AG04449 (cell line): ENCODE results near the gene NIT1.

ENCODE experiments used
- CTCF ChIA-PET: fragments of 350-600 bp; formaldehyde crosslinking; extraction: SDS; loops from one replicate; lab custom pipeline; 2021; ENCODE audit warnings: antibody characterized with exemption; lab: Yijun Ruan, JAX
- POLR2A ChIA-PET: fragments of 400-600, 350-600 bp; formaldehyde crosslinking; extraction: SDS; loops from one replicate; lab custom pipeline; 2020; ENCODE audit warnings: antibody characterized with exemption, inconsistent platforms; lab: Yijun Ruan, JAX
- DNase-seq: peaks from one replicate; pipeline ENCODE4 v3.0.0-alpha.2; 2010; ENCODE audit warnings: low read depth, low spot score
- H3K4me3 ChIP-seq: 2 replicates; pipeline ENCODE4 v1.5.1; 2011; ENCODE audit warnings: low read depth, mild to moderate bottlenecking, control low read depth, low read length
- CTCF ChIP-seq: IDR thresholded peaks from one replicate; pipeline ENCODE4 v1.5.1; 2011; ENCODE audit warnings: mild to moderate bottlenecking, moderate library complexity, low read length, control low read depth, inconsistent platforms; ENCODE audit not compliant: insufficient read depth; ENCODE audit errors: missing control alignments

Gene NIT1

GRCh38 chr1:161137881-161138280 is 20.0 kb downstream of the NIT1 start:
- no peak overlapping the region for H3K4me3 ChIP-seq
- ChIA-PET POLR2A (interaction anchor here (1.0 to 1.2 kb wide), 2 partner anchors 15 to 93 kb away, joined by 3 read pairs; partner anchors contain the start of gene UFC1), CTCF (interaction anchor here (0.6 to 12.2 kb wide), 13 partner anchors 10 to 304 kb away, joined by 3 to 147 read pairs (median 6); partner anchors contain the start of genes KLHDC9, UFC1 and USF1)
- TF ChIP-seq CTCF = no peak
- DNase-seq = no peak

DNA sequence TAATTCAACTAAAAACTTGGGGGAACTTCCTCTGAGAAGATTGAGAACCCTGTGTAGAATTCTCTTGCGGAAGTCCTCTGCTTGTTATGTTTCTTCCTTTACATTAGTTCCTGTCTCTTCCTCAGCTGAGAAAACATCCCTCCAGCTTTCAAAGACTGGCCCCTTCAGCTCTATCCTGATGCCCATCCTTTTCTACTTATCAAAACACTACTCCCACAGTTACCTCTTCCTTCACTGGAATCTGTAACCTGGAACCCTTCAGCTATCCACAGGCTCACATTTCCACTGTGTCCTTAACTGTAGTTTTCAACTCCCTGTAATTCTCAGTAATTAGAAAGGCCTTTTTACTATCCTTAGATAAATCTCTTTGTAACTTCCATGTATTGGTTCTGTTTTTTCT is 20.5 kb downstream of the NIT1 start:
- CTCF ChIA-PET = interaction anchor here (0.6 to 12.2 kb wide), 12 partner anchors 10 to 303 kb away, joined by 3 to 147 read pairs (median 6); partner anchors contain the start of genes KLHDC9, UFC1 and USF1

DNA sequence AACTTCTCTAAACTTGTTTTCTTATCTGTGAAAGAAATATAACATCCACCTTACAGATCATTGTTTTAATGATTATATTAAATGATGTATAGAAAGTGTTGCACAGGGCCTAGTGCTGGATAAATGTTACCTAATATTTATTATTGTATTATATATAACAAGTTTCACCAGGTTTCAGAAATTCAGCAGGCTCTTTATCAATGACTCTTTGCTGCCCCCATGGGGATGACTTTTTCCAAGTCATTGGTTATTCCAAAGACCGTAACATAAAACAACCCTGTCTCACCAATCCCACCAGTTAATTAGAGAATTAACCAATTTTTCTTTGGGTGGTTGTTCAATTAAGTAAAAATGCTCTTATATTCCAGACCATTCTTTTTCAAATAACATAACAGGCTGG is 21.9 kb downstream of the NIT1 start:
- DNase-seq = no peak
- ChIA-PET CTCF (interaction anchor here (0.6 to 12.2 kb wide), 12 partner anchors 9 to 303 kb away, joined by 3 to 147 read pairs (median 6); partner anchors contain the start of genes KLHDC9, UFC1 and USF1), POLR2A (no interaction called here)
- no peak overlapping the region for H3K4me3 ChIP-seq
- TF ChIP-seq CTCF = peak; percentile 34

More for the DNA sequence above, 20.5 kb downstream of the NIT1 start:
- POLR2A ChIA-PET = interaction anchor here (1.0 to 1.2 kb wide), 2 partner anchors 15 to 94 kb away, joined by 3 read pairs; partner anchors contain the start of gene UFC1
- no peak for TF ChIP-seq CTCF
- no peak overlapping the region for H3K4me3 ChIP-seq
- no peak for DNase-seq

DNA sequence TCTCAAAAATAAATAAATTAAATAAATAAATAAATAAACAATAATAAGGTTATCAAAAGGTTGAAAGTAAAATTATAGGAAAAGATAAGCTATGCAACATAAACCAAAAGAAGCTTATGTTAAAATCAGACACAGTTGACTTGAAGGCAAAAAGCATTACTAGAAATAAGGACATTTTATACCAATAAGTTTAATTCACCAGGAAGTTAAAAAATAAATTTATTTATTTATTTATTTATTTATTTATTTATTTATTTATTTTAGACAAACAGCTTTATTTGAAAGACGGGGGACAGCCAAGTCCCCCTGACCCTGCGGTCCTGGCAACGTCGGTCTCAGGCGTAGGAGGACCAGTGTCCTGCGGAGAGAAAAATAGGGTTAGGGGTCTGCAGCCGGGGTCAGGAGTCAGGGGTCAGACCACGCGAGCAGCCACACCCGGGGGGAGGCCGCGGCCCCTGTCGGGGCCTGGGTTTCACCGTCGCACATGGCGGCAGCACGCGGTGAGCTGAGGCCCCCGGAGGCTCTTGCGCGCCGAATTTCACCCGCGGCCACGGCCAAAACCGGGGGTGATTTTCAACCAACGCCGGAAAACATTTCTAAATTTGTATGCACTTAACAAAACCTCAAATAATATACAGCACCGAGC is 23.0 kb downstream of the NIT1 start:
- no peak for TF ChIP-seq CTCF
- no peak overlapping the region for H3K4me3 ChIP-seq
- DNase-seq = no peak
- POLR2A ChIA-PET = interaction anchor here (0.9 kb wide), 1 partner anchor 8 kb away, joined by 4 read pairs; no protein-coding TSS in a partner anchor
- CTCF ChIA-PET = interaction anchor here (0.8 to 12.2 kb wide), 11 partner anchors 8 to 306 kb away, joined by 3 to 147 read pairs (median 5); partner anchors contain the start of genes KLHDC9 and USF1

GRCh38 chr1:161145832-161146231 is 27.9 kb downstream of the NIT1 start:
- POLR2A ChIA-PET = no interaction called here
- CTCF ChIA-PET = no interaction called here
- no peak for DNase-seq
- H3K4me3 ChIP-seq = no peak overlapping the region
- TF ChIP-seq CTCF = no peak

DNA sequence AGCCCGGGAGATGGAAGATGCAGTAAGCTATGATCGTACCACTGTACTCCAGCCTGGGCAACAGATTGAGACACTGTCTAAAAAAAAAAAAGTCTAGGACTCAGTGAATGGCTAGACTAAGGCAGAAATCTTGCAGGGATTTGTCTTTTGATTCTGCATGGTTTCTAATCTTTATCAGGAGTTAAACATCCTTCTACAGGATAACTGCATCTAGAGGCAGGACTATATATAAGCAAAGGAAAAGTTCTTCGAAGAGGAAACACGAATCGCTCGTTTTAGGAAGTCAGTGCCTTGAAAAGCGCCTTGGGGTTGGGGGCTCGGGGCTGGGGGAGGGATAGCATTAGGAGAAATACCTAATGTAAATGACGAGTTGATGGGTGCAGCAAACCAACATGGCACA is 35.3 kb downstream of the NIT1 start:
- peak overlapping the region; percentile 94 for H3K4me3 ChIP-seq
- ChIA-PET CTCF (interaction anchor here (0.5 to 2.7 kb wide), 4 partner anchors 13 to 21 kb away, joined by 3 to 15 read pairs (median 4); partner anchors contain the start of genes DEDD and PPOX), POLR2A (interaction anchor here (0.9 to 1.7 kb wide), 6 partner anchors 11 to 107 kb away, joined by 3 to 8 read pairs (median 3); partner anchors contain the start of genes DEDD, PPOX and USF1)
- no peak for DNase-seq
- TF ChIP-seq CTCF = no peak
